GM18517 (cell line): ENCODE results near the gene SUGCT.
A peak's percentile ranks its signal among the peaks of the same experiment; 100 is the strongest.
"Not testable (repeated sequence)": the region's sequence is repeated elsewhere in the genome, so short reads cannot be mapped to it uniquely, and the experiment has no call there.

Source experiments
- ATAC-seq: cut with Tn5 transposase; IDR thresholded peaks from one replicate; pipeline ENCODE4 v1.9.1; 2021; ENCODE audit warnings: mild to moderate bottlenecking, moderate library complexity; ENCODE audit not compliant: unreplicated experiment

The SUGCT gene

GRCh38 chr7:40134428-40135316 lies at the start of gene SUGCT, which contains the start of gene MPLKIP:
Gene SUGCT, plus strand, starts transcription at chr7:40135005.
Gene MPLKIP, minus strand, starts transcription at chr7:40134622. Its CDS starts 55 bp downstream, at chr7:40134567.
- ATAC-seq: peak; percentile 90

- no peak for ATAC-seq
Measured at GRCh38 chr7:40092182-40092581, 42.6 kb upstream of the SUGCT start.

GRCh38 chr7:40093631-40094350 lies 41.0 kb upstream of the SUGCT start:
- ATAC-seq: no peak

GRCh38 chr7:40095230-40095629 lies 39.6 kb upstream of the SUGCT start:
- no peak for ATAC-seq

- ATAC-seq: no peak
Measured at GRCh38 chr7:40095695-40096327, 39.0 kb upstream of the SUGCT start.

- no peak for ATAC-seq
Measured at GRCh38 chr7:40097728-40098127, 37.1 kb upstream of the SUGCT start.

GRCh38 chr7:40098810-40099209 lies 36.0 kb upstream of the SUGCT start:
- ATAC-seq: no peak

GRCh38 chr7:40099837-40100236 lies 35.0 kb upstream of the SUGCT start:
- ATAC-seq: no peak

GRCh38 chr7:40101201-40101600 lies 33.6 kb upstream of the SUGCT start:
- no peak for ATAC-seq

GRCh38 chr7:40102897-40103296 lies 31.9 kb upstream of the SUGCT start:
- no peak for ATAC-seq

- ATAC-seq: no peak
Measured at GRCh38 chr7:40105879-40106473, 28.8 kb upstream of the SUGCT start.

- no peak for ATAC-seq
Measured at GRCh38 chr7:40115936-40116335, 18.9 kb upstream of the SUGCT start.

- not testable (repeated sequence) for ATAC-seq
Measured at GRCh38 chr7:40117199-40117598, 17.6 kb upstream of the SUGCT start.

GRCh38 chr7:40118201-40118600 lies 16.6 kb upstream of the SUGCT start:
- not testable (repeated sequence) for ATAC-seq

GRCh38 chr7:40120020-40120419 lies 14.8 kb upstream of the SUGCT start:
- no peak for ATAC-seq

- ATAC-seq: not testable (repeated sequence)
Measured at GRCh38 chr7:40122100-40122939, 12.5 kb upstream of the SUGCT start.

GRCh38 chr7:40122940-40123254 lies 11.9 kb upstream of the SUGCT start:
- ATAC-seq: no peak

GRCh38 chr7:40133561-40134427 lies 1.0 kb upstream of the SUGCT start:
- peak; percentile 4 for ATAC-seq

GRCh38 chr7:40135317-40135610 lies 459 bp downstream of the SUGCT start:
- no peak for ATAC-seq

- no peak for ATAC-seq
Measured at GRCh38 chr7:40137563-40137962, 2.8 kb downstream of the SUGCT start.
